Endothelial cell (in vitro differentiated cells): Measurements from ENCODE around the gene NMUR2. TPM values are rescaled to one million over a fixed set of nuclear protein-coding genes. Genes with fewer than 3 reads are reported as not detected.

Experiments used
- DNase-seq: peaks from one replicate; pipeline ENCODE4 v3.0.0; 2021; ENCODE audit warnings: low spot score
- H3K27ac Mint-ChIP-seq: one replicate; pipeline ENCODE4 v1.8.0; 2021; ENCODE audit warnings: mixed read lengths, inconsistent platforms; ENCODE audit not compliant: unreplicated experiment
- H3K27me3 Mint-ChIP-seq: one replicate; pipeline ENCODE4 v1.8.0; 2021; ENCODE audit warnings: mild to moderate bottlenecking, moderate library complexity, mixed read lengths, inconsistent platforms; ENCODE audit not compliant: unreplicated experiment
- H3K36me3 Mint-ChIP-seq: one replicate; pipeline ENCODE4 v1.8.0; 2021; ENCODE audit warnings: mild to moderate bottlenecking, low read depth, mixed read lengths, inconsistent platforms; ENCODE audit not compliant: unreplicated experiment
- H3K4me1 Mint-ChIP-seq: one replicate; pipeline ENCODE4 v1.8.0; 2021; ENCODE audit warnings: mild to moderate bottlenecking, mixed read lengths, inconsistent platforms; ENCODE audit not compliant: unreplicated experiment
- H3K4me3 Mint-ChIP-seq: one replicate; pipeline ENCODE4 v1.8.0; 2021; ENCODE audit warnings: mild to moderate bottlenecking, mixed read lengths, inconsistent platforms; ENCODE audit not compliant: unreplicated experiment
- H3K9me3 Mint-ChIP-seq: one replicate; pipeline ENCODE4 v1.8.0; 2021; ENCODE audit warnings: mixed read lengths, inconsistent platforms; ENCODE audit not compliant: unreplicated experiment
- CTCF ChIP-seq: fragments of 200-600 bp; sonication (generic); IDR thresholded peaks from one replicate; pipeline ENCODE4 v1.5.0; 2021; ENCODE audit warnings: antibody characterized with exemption; ENCODE audit not compliant: unreplicated experiment
- total RNA-seq: library from RNA; stranded (reverse); fragmentation: NEBNext Ultra II Directional; extraction: Animal tissue kit (Norgen Biotek cat#: 25700); gene quantifications from one replicate; pipeline ENCODE4 v1.2.1, GENCODE V29; 2021; ENCODE audit not compliant: unreplicated experiment

The NMUR2 gene
- total RNA-seq, 1 donor from 2014 or later: not detected

DNA sequence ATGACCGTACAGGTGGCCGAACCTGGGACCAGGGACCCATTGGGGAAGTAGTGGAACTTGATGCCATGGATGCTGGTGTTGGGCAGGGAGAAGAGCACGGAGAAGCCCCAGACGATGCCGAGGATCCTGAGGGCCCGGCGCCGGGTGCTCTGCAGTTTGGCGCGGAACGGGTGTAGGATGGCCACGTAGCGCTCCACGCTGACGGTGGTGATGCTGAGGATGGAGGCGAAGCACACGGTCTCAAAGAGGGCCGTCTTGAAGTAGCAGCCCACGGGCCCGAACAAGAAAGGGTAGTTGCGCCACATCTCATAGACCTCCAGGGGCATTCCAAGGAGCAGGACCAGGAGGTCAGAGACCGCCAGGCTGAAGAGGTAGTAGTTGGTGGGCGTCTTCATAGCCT, 585 bp downstream of the NMUR2 start:
- no peak overlapping the region for H3K4me3 Mint-ChIP-seq
- no peak for DNase-seq
- no peak for TF ChIP-seq CTCF

GRCh38 chr5:152403046-152403445, 2.0 kb downstream of the NMUR2 start:
- no peak for DNase-seq
- Mint-ChIP-seq H3K36me3 (no peaks in the 10 kb centered on the region), H3K27me3 (peaks cover 1% of the 10 kb centered on the region), H3K27ac (no peak overlapping the region), H3K4me3 (no peak overlapping the region), H3K4me1 (no peaks in the 10 kb centered on the region), H3K9me3 (no peaks in the 10 kb centered on the region)
- TF ChIP-seq CTCF: no peak

More for the DNA sequence above, 585 bp downstream of the NMUR2 start:
- Mint-ChIP-seq H3K27me3 (peaks cover 1% of the 10 kb centered on the region), H3K36me3 (no peaks in the 10 kb centered on the region), H3K4me1 (no peaks in the 10 kb centered on the region), H3K9me3 (no peaks in the 10 kb centered on the region), H3K27ac (no peak overlapping the region)

DNA sequence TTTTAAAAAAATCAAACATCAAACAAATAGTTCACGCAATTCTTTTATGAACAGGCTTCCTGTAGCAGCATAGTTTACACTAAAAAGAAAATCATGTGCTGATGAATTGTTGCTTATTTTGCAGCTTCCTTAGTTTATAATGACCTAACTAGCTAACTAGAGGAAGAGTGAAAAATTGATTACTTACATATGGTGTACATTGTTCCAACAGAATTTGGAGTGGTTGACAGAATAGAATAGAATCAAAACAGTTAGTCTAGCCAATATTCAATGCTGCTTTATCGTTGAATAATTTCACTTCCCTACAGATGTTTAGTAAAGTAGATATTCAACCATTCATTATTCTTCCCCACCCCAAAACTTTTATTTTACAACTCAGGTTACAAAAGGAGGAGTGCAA, 4.2 kb downstream of the NMUR2 start:
- no peak overlapping the region for H3K27ac Mint-ChIP-seq
- peaks cover 1% of the 10 kb centered on the region for H3K27me3 Mint-ChIP-seq
- DNase-seq: no peak
- no peaks in the 10 kb centered on the region for H3K9me3 Mint-ChIP-seq
- no peaks in the 10 kb centered on the region for H3K4me1 Mint-ChIP-seq
- H3K4me3 Mint-ChIP-seq: no peak overlapping the region
- no peak for TF ChIP-seq CTCF
- H3K36me3 Mint-ChIP-seq: no peaks in the 10 kb centered on the region

GRCh38 chr5:152397581-152397980, 7.5 kb downstream of the NMUR2 start:
- no peak for TF ChIP-seq CTCF
- Mint-ChIP-seq H3K27me3 (no peaks in the 10 kb centered on the region), H3K9me3 (no peaks in the 10 kb centered on the region), H3K4me3 (no peak overlapping the region), H3K27ac (no peak overlapping the region), H3K36me3 (no peaks in the 10 kb centered on the region), H3K4me1 (no peaks in the 10 kb centered on the region)
- no peak for DNase-seq

DNA sequence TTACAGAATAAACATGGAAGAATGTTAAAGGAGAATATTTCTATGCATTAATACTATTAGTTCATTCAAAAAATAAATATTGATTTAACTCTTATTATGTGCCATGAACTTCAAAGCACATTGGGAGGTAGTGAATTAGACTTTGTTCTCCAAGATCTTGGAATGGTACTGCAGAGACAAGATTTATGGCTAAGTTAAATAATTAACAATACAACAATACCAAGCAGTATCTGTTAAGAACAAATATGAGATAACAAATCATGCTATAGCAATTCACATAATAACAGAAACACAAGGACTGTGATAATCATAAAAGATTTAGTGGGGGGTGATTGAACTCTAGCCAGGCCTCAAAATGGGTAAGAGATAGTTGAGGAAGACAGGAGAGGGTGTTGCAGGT, 11.6 kb downstream of the NMUR2 start:
- no peak for DNase-seq
- no peak for TF ChIP-seq CTCF
- no peaks in the 10 kb centered on the region for H3K4me1 Mint-ChIP-seq
- no peaks in the 10 kb centered on the region for H3K9me3 Mint-ChIP-seq
- no peaks in the 10 kb centered on the region for H3K27me3 Mint-ChIP-seq
- H3K36me3 Mint-ChIP-seq: no peaks in the 10 kb centered on the region
- no peak overlapping the region for H3K27ac Mint-ChIP-seq
- H3K4me3 Mint-ChIP-seq: no peak overlapping the region
